ENCODE results near the gene LRMDA. TPM values are rescaled to one million over a fixed set of nuclear protein-coding genes. Genes with fewer than 3 reads are reported as not detected.

The LRMDA gene
- total RNA-seq, 2 experiments from 2014 or later = not detected

GRCh38 chr10:76129213-76129612, 697.8 kb downstream of the LRMDA start:
- Histone ChIP-seq H3K4me2 (ENCODE audit: low read length) (no peak overlapping the region), H3K27ac (ENCODE audit: low read depth, low read length, poor library complexity, severe bottlenecking) (no peak overlapping the region), H3K9me3 (ENCODE audit: low read length) (no peaks in the 10 kb centered on the region), H2AFZ (ENCODE audit: low read length) (no peak overlapping the region), H3K4me1 (ENCODE audit: insufficient read depth, low read length, poor library complexity, severe bottlenecking) (no peaks in the 10 kb centered on the region), H3K36me3 (ENCODE audit: insufficient read depth, low read length) (no peaks in the 10 kb centered on the region), H3K79me2 (ENCODE audit: insufficient read depth, low read depth, low read length) (no peaks in the 10 kb centered on the region), H4K20me1 (ENCODE audit: insufficient read depth, low read length) (no peaks in the 10 kb centered on the region), H3K9me2 (ENCODE audit: insufficient read depth, low read length) (no peaks in the 10 kb centered on the region), H3K4me3 (ENCODE audit: low read depth, low read length, poor library complexity, severe bottlenecking) (no peak overlapping the region)
- ChIA-PET POLR2A (no interaction called here), CTCF (ENCODE audit: unreplicated experiment) (no interaction called here)
- no peak for DNase-seq (ENCODE audit: low spot score)
- no TSS peak for BruUV-seq (replicated peaks)
- TF ChIP-seq CTCF (conservative IDR thresholded peaks at IDR 0.05; ENCODE audit: low read length) = no peak
- no peak for TF ChIP-seq EZH2phosphoT487 (IDR thresholded peaks at IDR 0.05; ENCODE audit: borderline replicate concordance, low read depth, low read length)
- intact Hi-C loops (cut with micrococcal nuclease; ENCODE audit: unreplicated experiment) = no loop called here

- no peaks in the 10 kb centered on the region for H3K79me2 ChIP-seq (ENCODE audit: insufficient read depth, low read depth, low read length)
- TF ChIP-seq CTCF (conservative IDR thresholded peaks at IDR 0.05; ENCODE audit: low read length) (no peak), EZH2phosphoT487 (IDR thresholded peaks at IDR 0.05; ENCODE audit: borderline replicate concordance, low read depth, low read length) (no peak)
- H3K36me3 ChIP-seq (ENCODE audit: insufficient read depth, low read length) = no peaks in the 10 kb centered on the region
- ChIA-PET POLR2A (no interaction called here), CTCF (ENCODE audit: unreplicated experiment) (no interaction called here)
- H3K4me2 ChIP-seq (ENCODE audit: low read length) = no peak overlapping the region
- H2AFZ ChIP-seq (ENCODE audit: low read length) = no peak overlapping the region
- no peaks in the 10 kb centered on the region for H4K20me1 ChIP-seq (ENCODE audit: insufficient read depth, low read length)
- H3K4me1 ChIP-seq (ENCODE audit: insufficient read depth, low read length, poor library complexity, severe bottlenecking) = no peaks in the 10 kb centered on the region
- no peaks in the 10 kb centered on the region for H3K9me3 ChIP-seq (ENCODE audit: low read length)
- no TSS peak for BruUV-seq (replicated peaks)
- intact Hi-C loops (cut with micrococcal nuclease; ENCODE audit: unreplicated experiment) = no loop called here
- no peak for DNase-seq (ENCODE audit: low spot score)
- no peaks in the 10 kb centered on the region for H3K9me2 ChIP-seq (ENCODE audit: insufficient read depth, low read length)
- H3K27ac ChIP-seq (ENCODE audit: low read depth, low read length, poor library complexity, severe bottlenecking) = no peak overlapping the region
- no peak overlapping the region for H3K4me3 ChIP-seq (ENCODE audit: low read depth, low read length, poor library complexity, severe bottlenecking)
Observed at GRCh38 chr10:76130892-76131291, 699.5 kb downstream of the LRMDA start.

GRCh38 chr10:76133597-76134255, 702.3 kb downstream of the LRMDA start:
- no peak overlapping the region for H3K4me2 ChIP-seq (ENCODE audit: low read length)
- no peaks in the 10 kb centered on the region for H3K9me2 ChIP-seq (ENCODE audit: insufficient read depth, low read length)
- H3K79me2 ChIP-seq (ENCODE audit: insufficient read depth, low read depth, low read length) = no peaks in the 10 kb centered on the region
- H3K27ac ChIP-seq (ENCODE audit: low read depth, low read length, poor library complexity, severe bottlenecking) = no peak overlapping the region
- no peaks in the 10 kb centered on the region for H3K4me1 ChIP-seq (ENCODE audit: insufficient read depth, low read length, poor library complexity, severe bottlenecking)
- ChIA-PET POLR2A (no interaction called here), CTCF (ENCODE audit: unreplicated experiment) (no interaction called here)
- BruUV-seq (replicated peaks) = no TSS peak
- TF ChIP-seq CTCF (conservative IDR thresholded peaks at IDR 0.05; ENCODE audit: low read length) (no peak), EZH2phosphoT487 (IDR thresholded peaks at IDR 0.05; ENCODE audit: borderline replicate concordance, low read depth, low read length) (no peak)
- intact Hi-C loops (cut with micrococcal nuclease; ENCODE audit: unreplicated experiment) = no loop called here
- no peaks in the 10 kb centered on the region for H3K36me3 ChIP-seq (ENCODE audit: insufficient read depth, low read length)
- no peak for DNase-seq (ENCODE audit: low spot score)
- no peaks in the 10 kb centered on the region for H3K9me3 ChIP-seq (ENCODE audit: low read length)
- no peak overlapping the region for H3K4me3 ChIP-seq (ENCODE audit: low read depth, low read length, poor library complexity, severe bottlenecking)
- H4K20me1 ChIP-seq (ENCODE audit: insufficient read depth, low read length) = no peaks in the 10 kb centered on the region
- H2AFZ ChIP-seq (ENCODE audit: low read length) = no peak overlapping the region

Measured in OCI-LY7 (cell line).